Globus pallidus (tissue), 1 donor: ENCODE measurements around the gene PHTF2.
A peak's percentile ranks its signal among the peaks of the same experiment; 100 is the strongest.
"Not testable (repeated sequence)": the region's sequence is repeated elsewhere in the genome, so short reads cannot be mapped to it uniquely, and the experiment has no call there.

Experiments
- DNase-seq: peaks from one replicate; pipeline ENCODE4 v3.0.0-alpha.2; 2015; ENCODE audit warnings: low spot score

PHTF2 gene

GRCh38 chr7:77798394-77799077 is at the start of gene PHTF2, which contains the start of gene TMEM60:
Gene PHTF2, plus strand, starts transcription at chr7:77798773.
Gene TMEM60, minus strand, starts transcription at chr7:77798434. Its CDS starts 4,061 bp downstream, at chr7:77794373.
- DNase-seq, result peak; percentile 100

- DNase-seq, result no peak
Observed at GRCh38 chr7:77752016-77752415, 46.6 kb upstream of the PHTF2 start.

- no peak for DNase-seq
Observed at GRCh38 chr7:77753173-77753572, 45.4 kb upstream of the PHTF2 start.

GRCh38 chr7:77757589-77757988 is 41.0 kb upstream of the PHTF2 start:
- DNase-seq, result no peak

- peak; percentile 66 for DNase-seq
Observed at GRCh38 chr7:77759294-77759889, 39.2 kb upstream of the PHTF2 start.

GRCh38 chr7:77760809-77761453 is 37.6 kb upstream of the PHTF2 start:
- no peak for DNase-seq

- no peak for DNase-seq
Observed at GRCh38 chr7:77765481-77765880, 33.1 kb upstream of the PHTF2 start.

- DNase-seq, result no peak
Observed at GRCh38 chr7:77765906-77766800, 32.4 kb upstream of the PHTF2 start.

GRCh38 chr7:77766801-77767605 is 31.6 kb upstream of the PHTF2 start:
- DNase-seq, result no peak

GRCh38 chr7:77770316-77770715 is 28.3 kb upstream of the PHTF2 start:
- no peak for DNase-seq

- no peak for DNase-seq
Observed at GRCh38 chr7:77771901-77772300, 26.7 kb upstream of the PHTF2 start.

- no peak for DNase-seq
Observed at GRCh38 chr7:77778535-77778934, 20.0 kb upstream of the PHTF2 start.

GRCh38 chr7:77782383-77782782 is 16.2 kb upstream of the PHTF2 start:
- DNase-seq, result no peak

- DNase-seq, result no peak
Observed at GRCh38 chr7:77783111-77783510, 15.5 kb upstream of the PHTF2 start.

- no peak for DNase-seq
Observed at GRCh38 chr7:77783545-77783944, 15.0 kb upstream of the PHTF2 start.

GRCh38 chr7:77784426-77784825 is 14.1 kb upstream of the PHTF2 start:
- DNase-seq, result not testable (repeated sequence)

- no peak for DNase-seq
Observed at GRCh38 chr7:77786018-77786417, 12.6 kb upstream of the PHTF2 start.

GRCh38 chr7:77786741-77787140 is 11.8 kb upstream of the PHTF2 start:
- DNase-seq, result no peak

GRCh38 chr7:77788327-77788902 is 10.2 kb upstream of the PHTF2 start:
- no peak for DNase-seq

- DNase-seq, result no peak
Observed at GRCh38 chr7:77791336-77791735, 7.2 kb upstream of the PHTF2 start.

- DNase-seq, result no peak
Observed at GRCh38 chr7:77791956-77792355, 6.6 kb upstream of the PHTF2 start.
